PFSK-1 (cell line): Measurements from ENCODE around the gene RAMACL.

Experiments used
- FOXP2 ChIP-seq: optimal IDR thresholded peaks from 2 replicates; pipeline ENCODE3; 2011; ENCODE audit warnings: borderline replicate concordance, control low read depth, inconsistent platforms; ENCODE audit not compliant: insufficient read depth; ENCODE audit errors: extremely low read length, extremely low read depth
- POLR2AphosphoS5 ChIP-seq: IDR thresholded peaks from 2 replicates; pipeline ENCODE4 v1.6.1; 2012; ENCODE audit warnings: low read depth, mild to moderate bottlenecking, control low read depth, low read length, moderate library complexity
- REST ChIP-seq, 2 experiments: IDR thresholded peaks; 2 replicates each; pipeline versions ENCODE4 v1.6.1 to v1.8.0; 2011 to 2012; ENCODE audit warnings: low read depth in 2 of 2, low read length in 2 of 2, control low read depth in 1 of 2, inconsistent platforms in 1 of 2, mild to moderate bottlenecking in 1 of 2, moderate library complexity in 1 of 2; ENCODE audit not compliant: insufficient read depth in 1 of 2
- SIN3A ChIP-seq: IDR thresholded peaks from 2 replicates; pipeline ENCODE4 v1.6.1; 2012; ENCODE audit warnings: mild to moderate bottlenecking, low read length, moderate library complexity, borderline replicate concordance; ENCODE audit not compliant: insufficient read depth
- TAF1 ChIP-seq: IDR thresholded peaks from 2 replicates; pipeline ENCODE4 v1.6.1; 2012; ENCODE audit warnings: low read length, control low read depth, borderline replicate concordance; ENCODE audit not compliant: insufficient read depth

The RAMACL gene

DNA sequence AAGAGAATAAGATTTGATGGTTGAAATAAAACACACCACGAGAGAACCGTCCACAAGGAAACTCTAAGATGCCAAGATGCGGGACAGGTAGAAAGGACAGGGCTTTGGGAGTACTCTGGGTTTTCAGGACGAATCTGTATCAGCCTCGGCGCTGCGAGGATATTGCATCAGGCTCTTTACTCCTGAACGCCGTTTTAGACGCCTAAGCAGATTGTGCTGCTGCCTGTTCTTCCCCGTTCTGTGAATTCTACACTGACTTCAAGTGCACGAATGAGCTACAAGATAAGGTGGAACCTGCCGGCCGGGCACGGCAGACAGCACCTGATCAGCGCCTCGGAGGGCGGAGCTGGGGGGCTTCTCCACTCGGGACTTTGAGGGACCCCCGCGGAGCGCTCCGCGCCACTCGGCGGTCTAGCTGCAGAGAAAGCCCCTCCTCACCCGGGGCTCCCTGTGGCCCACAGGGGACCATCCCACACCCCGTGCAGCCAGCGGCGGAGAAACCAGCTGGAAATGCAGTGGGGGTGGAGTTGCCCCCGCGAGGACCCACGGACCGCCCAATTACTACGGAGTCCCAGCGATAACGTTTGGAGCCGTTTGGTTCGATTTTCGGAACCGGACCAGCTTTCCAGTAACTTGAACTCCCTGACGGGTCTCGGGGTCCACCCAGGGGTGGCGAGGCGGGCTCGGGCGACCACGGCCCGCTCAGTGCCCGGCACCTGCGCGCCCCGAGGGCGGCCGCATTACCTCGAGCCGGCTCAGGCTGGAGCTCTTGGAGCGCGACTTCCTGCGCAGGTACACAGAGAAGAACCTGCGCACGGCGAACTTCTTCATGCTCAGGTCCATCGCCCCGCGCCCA, 39.9 kb upstream of the RAMACL start:
- TF ChIP-seq TAF1: 0 out of 2 replicates have a peak, but pooled peaks have one; percentile 32
- no peak for TF ChIP-seq SIN3A

- TF ChIP-seq TAF1 (no peak), REST (IDR thresholded peaks at IDR 0.05; ENCODE audit: insufficient read depth in 1 of 2, low read depth in 2 of 2, low read length in 2 of 2) (no peak), FOXP2 (no peak), SIN3A (peak; percentile 96; the same call in 1 of the 2 replicates), POLR2AphosphoS5 (peak; percentile 31; the same call in 1 of the 2 replicates)
Observed at GRCh38 chr6:166625356-166625755, 38.9 kb upstream of the RAMACL start.

- no peak for TF ChIP-seq REST (IDR thresholded peaks at IDR 0.05; ENCODE audit: insufficient read depth in 1 of 2, low read depth in 2 of 2, low read length in 2 of 2)
- no peak for TF ChIP-seq SIN3A
- no peak for TF ChIP-seq TAF1
- no peak for TF ChIP-seq FOXP2
- no peak for TF ChIP-seq POLR2AphosphoS5
Observed at GRCh38 chr6:166624275-166624674, 37.8 kb upstream of the RAMACL start.

- no peak for TF ChIP-seq SIN3A
- no peak for TF ChIP-seq REST (IDR thresholded peaks at IDR 0.05; ENCODE audit: insufficient read depth in 1 of 2, low read depth in 2 of 2, low read length in 2 of 2)
- TF ChIP-seq TAF1: no peak
- TF ChIP-seq FOXP2: no peak
- TF ChIP-seq POLR2AphosphoS5: no peak
Observed at GRCh38 chr6:166623318-166623717, 36.8 kb upstream of the RAMACL start.

DNA sequence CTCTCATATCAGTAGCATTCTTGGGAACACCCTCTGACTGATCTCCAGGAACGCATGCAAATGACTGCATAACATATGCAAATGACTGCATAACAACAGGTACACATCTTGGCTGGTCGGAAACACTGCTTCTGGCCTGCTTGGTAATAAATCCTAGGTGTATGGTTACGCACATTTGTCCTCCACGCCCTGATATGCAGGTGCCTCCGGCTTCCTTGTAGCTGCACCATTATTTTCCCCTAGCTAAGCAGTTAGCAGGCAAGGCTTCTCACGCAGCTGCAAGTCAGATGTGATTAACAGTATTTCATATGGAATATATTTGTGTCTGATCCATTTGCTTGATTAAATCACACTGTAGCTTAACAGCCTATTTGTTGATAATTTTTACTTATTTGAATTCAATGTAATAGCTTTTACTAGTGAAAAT, 34.6 kb upstream of the RAMACL start:
- no peak for TF ChIP-seq POLR2AphosphoS5

- no peak for TF ChIP-seq SIN3A
- no peak for TF ChIP-seq FOXP2
- no peak for TF ChIP-seq TAF1
- TF ChIP-seq POLR2AphosphoS5: no peak
- no peak for TF ChIP-seq REST (IDR thresholded peaks at IDR 0.05; ENCODE audit: insufficient read depth in 1 of 2, low read depth in 2 of 2, low read length in 2 of 2)
Observed at GRCh38 chr6:166620478-166621113, 34.1 kb upstream of the RAMACL start.
